ENCODE results near the gene AKNA. TPM values are rescaled to one million over a fixed set of nuclear protein-coding genes. Genes with fewer than 3 reads are reported as not detected.
A peak's percentile ranks its signal among the peaks of the same experiment; 100 is the strongest.

Gene AKNA
- total RNA-seq, 1 donor from 2014 or later, result 4.6 TPM

GRCh38 chr9:114302727-114303126 lies 85.1 kb downstream of the AKNA start:
- ATAC-seq (ENCODE audit: poor library complexity) (no peak), DNase-seq (no peak)
- intact Hi-C loops (cut with DNase I), result no loop called here

GRCh38 chr9:114301798-114302565 lies 85.8 kb downstream of the AKNA start:
- intact Hi-C loops (cut with DNase I), result no loop called here
- DNase-seq, result peak; percentile 32
- ATAC-seq (ENCODE audit: poor library complexity), result no peak

- DNase-seq (peak; percentile 22), ATAC-seq (ENCODE audit: poor library complexity) (no peak)
- intact Hi-C loops (cut with DNase I), result no loop called here
Observed at GRCh38 chr9:114300846-114301797, 86.7 kb downstream of the AKNA start.

- intact Hi-C loops (cut with DNase I), result no loop called here
- DNase-seq (no peak), ATAC-seq (ENCODE audit: poor library complexity) (no peak)
Observed at GRCh38 chr9:114300153-114300845, 87.5 kb downstream of the AKNA start.

GRCh38 chr9:114299286-114300152 lies 88.3 kb downstream of the AKNA start:
- DNase-seq (peak; percentile 29), ATAC-seq (ENCODE audit: poor library complexity) (no peak)
- intact Hi-C loops (cut with DNase I), result no loop called here

- no peak for DNase-seq
- ATAC-seq (ENCODE audit: poor library complexity), result no peak
- intact Hi-C loops (cut with DNase I), result no loop called here
Observed at GRCh38 chr9:114296338-114296737, 91.4 kb downstream of the AKNA start.

GRCh38 chr9:114294664-114295063 lies 93.1 kb downstream of the AKNA start:
- intact Hi-C loops (cut with DNase I), result no loop called here
- ATAC-seq (ENCODE audit: poor library complexity) (no peak), DNase-seq (no peak)

GRCh38 chr9:114291886-114292590 lies 95.7 kb downstream of the AKNA start:
- intact Hi-C loops (cut with DNase I), result loop anchor here (2.0 kb wide), 1 partner anchor 209 kb away; no protein-coding TSS in a partner anchor
- DNase-seq (no peak), ATAC-seq (ENCODE audit: poor library complexity) (no peak)

- peak; percentile 59 for ATAC-seq (ENCODE audit: poor library complexity)
- DNase-seq, result peak; percentile 84
Observed at GRCh38 chr9:114291064-114291474, 96.7 kb downstream of the AKNA start.

GRCh38 chr9:114290561-114290986 lies 97.2 kb downstream of the AKNA start:
- intact Hi-C loops (cut with DNase I), result loop anchor here (2.0 kb wide), 1 partner anchor 208 kb away; no protein-coding TSS in a partner anchor
- DNase-seq (no peak), ATAC-seq (ENCODE audit: poor library complexity) (peak; percentile 24)

More at GRCh38 chr9:114291064-114291474, 96.7 kb downstream of the AKNA start:
- intact Hi-C loops (cut with DNase I), result loop anchor here (2.0 kb wide), 1 partner anchor 208 kb away; no protein-coding TSS in a partner anchor

- no peak for ATAC-seq (ENCODE audit: poor library complexity)
- DNase-seq, result no peak
Observed at GRCh38 chr9:114289571-114290481, 98.0 kb downstream of the AKNA start.

GRCh38 chr9:114289106-114289505 lies 98.7 kb downstream of the AKNA start:
- ATAC-seq (ENCODE audit: poor library complexity) (no peak), DNase-seq (no peak)
- intact Hi-C loops (cut with DNase I), result no loop called here

More at GRCh38 chr9:114289571-114290481, 98.0 kb downstream of the AKNA start:
- intact Hi-C loops (cut with DNase I), result loop anchor here (2.0 kb wide), 1 partner anchor 207 kb away; no protein-coding TSS in a partner anchor

GRCh38 chr9:114288193-114289091 lies 99.3 kb downstream of the AKNA start:
- ATAC-seq (ENCODE audit: poor library complexity), result no peak
- intact Hi-C loops (cut with DNase I), result no loop called here
- DNase-seq, result no peak

GRCh38 chr9:114287763-114288192 lies 100.0 kb downstream of the AKNA start:
- no peak for ATAC-seq (ENCODE audit: poor library complexity)
- no peak for DNase-seq
- intact Hi-C loops (cut with DNase I), result no loop called here
